ENCODE data around the gene ADAMTS2. TPM values are rescaled to one million over a fixed set of nuclear protein-coding genes. Genes with fewer than 3 reads are reported as not detected.

ADAMTS2 gene
- total RNA-seq, 1 donor from 2014 or later: 1.2 TPM

GRCh38 chr5:179347581-179347980, 2.3 kb upstream of the ADAMTS2 start:
- Histone ChIP-seq H3K9ac (no peak overlapping the region), H3K4me2 (no peak overlapping the region), H3K79me2 (ENCODE audit: low read depth) (no peaks in the 10 kb centered on the region), H3K27me3 (peaks cover 79% of the 10 kb centered on the region), H3K9me3 (ENCODE audit: low read depth) (no peaks in the 10 kb centered on the region), H3K4me3 (no peak overlapping the region), H4K20me1 (ENCODE audit: low read depth) (peaks cover 11% of the 10 kb centered on the region), H3K4me1 (peaks cover 13% of the 10 kb centered on the region), H3F3A (ENCODE audit: low read depth) (peaks cover 19% of the 10 kb centered on the region), H3K36me3 (no peaks in the 10 kb centered on the region), H2AFZ (replicated peaks) (no peak overlapping the region), H3K27ac (no peak overlapping the region)
- DNase-seq (ENCODE audit: low spot score): no peak
- H3K27ac Mint-ChIP-seq: no peak overlapping the region
- peaks cover 44% of the 10 kb centered on the region for H3K27me3 Mint-ChIP-seq (ENCODE audit: insufficient read depth, low read depth)
- no peaks in the 10 kb centered on the region for H3K36me3 Mint-ChIP-seq
- H3K4me1 Mint-ChIP-seq: peaks cover 18% of the 10 kb centered on the region
- H3K9me3 Mint-ChIP-seq: no peaks in the 10 kb centered on the region
- TF ChIP-seq EZH2 (IDR thresholded peaks at IDR 0.05): no peak
- no peak for TF ChIP-seq EZH2phosphoT487 (IDR thresholded peaks at IDR 0.05)
- TF ChIP-seq CTCF (IDR thresholded peaks at IDR 0.05): no peak
- H3K4me3 Mint-ChIP-seq: peak overlapping the region; percentile 81

- H3K27ac Mint-ChIP-seq: no peak overlapping the region
- peaks cover 16% of the 10 kb centered on the region for H4K20me1 ChIP-seq (ENCODE audit: low read depth)
- TF ChIP-seq CTCF (IDR thresholded peaks at IDR 0.05) (no peak), EZH2 (IDR thresholded peaks at IDR 0.05) (no peak)
- peaks cover 20% of the 10 kb centered on the region for H3F3A ChIP-seq (ENCODE audit: low read depth)
- no peak overlapping the region for H2AFZ ChIP-seq (replicated peaks)
- no peaks in the 10 kb centered on the region for H3K36me3 ChIP-seq
- peaks cover 86% of the 10 kb centered on the region for H3K27me3 ChIP-seq
- no peak overlapping the region for H3K4me2 ChIP-seq
- H3K4me3 Mint-ChIP-seq: peak overlapping the region; percentile 81
- H3K4me1 ChIP-seq: peaks cover 13% of the 10 kb centered on the region
- no peaks in the 10 kb centered on the region for H3K9me3 Mint-ChIP-seq
- no peaks in the 10 kb centered on the region for H3K9me3 ChIP-seq (ENCODE audit: low read depth)
- peaks cover 18% of the 10 kb centered on the region for H3K4me1 Mint-ChIP-seq
- DNase-seq (ENCODE audit: low spot score): no peak
- H3K27ac ChIP-seq: no peak overlapping the region
- no peak overlapping the region for H3K4me3 ChIP-seq
- peaks cover 50% of the 10 kb centered on the region for H3K27me3 Mint-ChIP-seq (ENCODE audit: insufficient read depth, low read depth)
- H3K9ac ChIP-seq: no peak overlapping the region
- no peaks in the 10 kb centered on the region for H3K36me3 Mint-ChIP-seq
- H3K79me2 ChIP-seq (ENCODE audit: low read depth): no peaks in the 10 kb centered on the region
Observed at GRCh38 chr5:179346875-179347274, 1.6 kb upstream of the ADAMTS2 start.

GRCh38 chr5:179346401-179346800, 1.1 kb upstream of the ADAMTS2 start:
- Histone ChIP-seq H3K27me3 (peaks cover 90% of the 10 kb centered on the region), H3K36me3 (no peaks in the 10 kb centered on the region), H2AFZ (replicated peaks) (no peak overlapping the region), H4K20me1 (ENCODE audit: low read depth) (peaks cover 16% of the 10 kb centered on the region), H3F3A (ENCODE audit: low read depth) (peaks cover 20% of the 10 kb centered on the region), H3K4me3 (no peak overlapping the region), H3K9me3 (ENCODE audit: low read depth) (no peaks in the 10 kb centered on the region), H3K27ac (no peak overlapping the region), H3K9ac (no peak overlapping the region), H3K79me2 (ENCODE audit: low read depth) (no peaks in the 10 kb centered on the region), H3K4me1 (peaks cover 13% of the 10 kb centered on the region), H3K4me2 (no peak overlapping the region)
- Mint-ChIP-seq H3K36me3 (no peaks in the 10 kb centered on the region), H3K4me1 (peaks cover 18% of the 10 kb centered on the region), H3K27ac (no peak overlapping the region), H3K27me3 (ENCODE audit: insufficient read depth, low read depth) (peaks cover 52% of the 10 kb centered on the region), H3K4me3 (peak overlapping the region; percentile 81), H3K9me3 (no peaks in the 10 kb centered on the region)
- no peak for DNase-seq (ENCODE audit: low spot score)
- no peak for TF ChIP-seq EZH2 (IDR thresholded peaks at IDR 0.05)
- no peak for TF ChIP-seq EZH2phosphoT487 (IDR thresholded peaks at IDR 0.05)
- no peak for TF ChIP-seq CTCF (IDR thresholded peaks at IDR 0.05)

- peak overlapping the region; percentile 96 for H3K4me2 ChIP-seq
- Mint-ChIP-seq H3K9me3 (no peaks in the 10 kb centered on the region), H3K4me1 (peaks cover 12% of the 10 kb centered on the region), H3K4me3 (no peak overlapping the region), H3K27ac (no peak overlapping the region), H3K27me3 (ENCODE audit: insufficient read depth, low read depth) (peaks cover 58% of the 10 kb centered on the region), H3K36me3 (no peaks in the 10 kb centered on the region)
- H3K36me3 ChIP-seq: no peaks in the 10 kb centered on the region
- no peaks in the 10 kb centered on the region for H3K9me3 ChIP-seq (ENCODE audit: low read depth)
- no peaks in the 10 kb centered on the region for H3K79me2 ChIP-seq (ENCODE audit: low read depth)
- peaks cover 85% of the 10 kb centered on the region for H3K27me3 ChIP-seq
- no peak for DNase-seq (ENCODE audit: low spot score)
- no peak overlapping the region for H3K9ac ChIP-seq
- H3K4me3 ChIP-seq: peak overlapping the region; percentile 71
- TF ChIP-seq CTCF (IDR thresholded peaks at IDR 0.05) (no peak), EZH2phosphoT487 (IDR thresholded peaks at IDR 0.05) (no peak), EZH2 (IDR thresholded peaks at IDR 0.05) (no peak)
- H3K27ac ChIP-seq: no peak overlapping the region
- peaks cover 8% of the 10 kb centered on the region for H3K4me1 ChIP-seq
- H4K20me1 ChIP-seq (ENCODE audit: low read depth): peaks cover 16% of the 10 kb centered on the region
- H2AFZ ChIP-seq (replicated peaks): peak overlapping the region; percentile 89
- H3F3A ChIP-seq (ENCODE audit: low read depth): peaks cover 20% of the 10 kb centered on the region
Observed at GRCh38 chr5:179345183-179345432, 153 bp downstream of the ADAMTS2 start.

Data from neural progenitor cell (in vitro differentiated cells).